Activated CD4-positive, CD25-positive, alpha-beta regulatory T cell treated with anti-CD3 and anti-CD28 coated beads, Interleukin-2, amount 50 U/mL, for 16 hours (primary cell): ENCODE results near the gene IQCH.

Experiments used
- DNase-seq: peaks from one replicate; pipeline ENCODE4 v3.0.0-alpha.2; 2020; ENCODE audit warnings: low read depth, low spot score

IQCH gene

GRCh38 chr15:67394873-67395639 lies 140.5 kb downstream of the IQCH start:
- no peak for DNase-seq

GRCh38 chr15:67396114-67396513 lies 141.5 kb downstream of the IQCH start:
- no peak for DNase-seq

- DNase-seq = no peak
Observed at GRCh38 chr15:67397139-67397538, 142.6 kb downstream of the IQCH start.

- DNase-seq = no peak
Observed at GRCh38 chr15:67399925-67400324, 145.3 kb downstream of the IQCH start.

- DNase-seq = no peak
Observed at GRCh38 chr15:67400890-67401289, 146.3 kb downstream of the IQCH start.

GRCh38 chr15:67401336-67401735 lies 146.8 kb downstream of the IQCH start:
- no peak for DNase-seq

- DNase-seq = no peak
Observed at GRCh38 chr15:67403428-67404154, 149.0 kb downstream of the IQCH start.

GRCh38 chr15:67405208-67406191 lies 150.9 kb downstream of the IQCH start:
- DNase-seq = no peak

- no peak for DNase-seq
Observed at GRCh38 chr15:67406257-67406861, 151.8 kb downstream of the IQCH start.

- DNase-seq = no peak
Observed at GRCh38 chr15:67407786-67408185, 153.2 kb downstream of the IQCH start.

- no peak for DNase-seq
Observed at GRCh38 chr15:67409175-67409574, 154.6 kb downstream of the IQCH start.

GRCh38 chr15:67411486-67411885 lies 156.9 kb downstream of the IQCH start:
- DNase-seq = no peak

GRCh38 chr15:67413770-67414390 lies 159.3 kb downstream of the IQCH start:
- DNase-seq = no peak

- DNase-seq = no peak
Observed at GRCh38 chr15:67415181-67415580, 160.6 kb downstream of the IQCH start.

- no peak for DNase-seq
Observed at GRCh38 chr15:67416891-67417290, 162.3 kb downstream of the IQCH start.

GRCh38 chr15:67419705-67420104 lies 165.1 kb downstream of the IQCH start:
- no peak for DNase-seq

- DNase-seq = no peak
Observed at GRCh38 chr15:67420137-67420536, 165.6 kb downstream of the IQCH start.

- DNase-seq = no peak
Observed at GRCh38 chr15:67421105-67421504, 166.5 kb downstream of the IQCH start.

- DNase-seq = no peak
Observed at GRCh38 chr15:67422296-67422695, 167.7 kb downstream of the IQCH start.

- DNase-seq = no peak
Observed at GRCh38 chr15:67433495-67434099, 179.0 kb downstream of the IQCH start.
